GM18498 (cell line): Measurements from ENCODE around the gene CUTA.
A peak's percentile ranks its signal among the peaks of the same experiment; 100 is the strongest.

Source experiments
- ATAC-seq: cut with Tn5 transposase; IDR thresholded peaks from one replicate; pipeline ENCODE4 v1.9.1; 2021; ENCODE audit warnings: mild to moderate bottlenecking, moderate library complexity; ENCODE audit not compliant: unreplicated experiment

The CUTA gene

GRCh38 chr6:33439956-33440648, 22.2 kb upstream of the CUTA start:
- ATAC-seq = no peak

DNA sequence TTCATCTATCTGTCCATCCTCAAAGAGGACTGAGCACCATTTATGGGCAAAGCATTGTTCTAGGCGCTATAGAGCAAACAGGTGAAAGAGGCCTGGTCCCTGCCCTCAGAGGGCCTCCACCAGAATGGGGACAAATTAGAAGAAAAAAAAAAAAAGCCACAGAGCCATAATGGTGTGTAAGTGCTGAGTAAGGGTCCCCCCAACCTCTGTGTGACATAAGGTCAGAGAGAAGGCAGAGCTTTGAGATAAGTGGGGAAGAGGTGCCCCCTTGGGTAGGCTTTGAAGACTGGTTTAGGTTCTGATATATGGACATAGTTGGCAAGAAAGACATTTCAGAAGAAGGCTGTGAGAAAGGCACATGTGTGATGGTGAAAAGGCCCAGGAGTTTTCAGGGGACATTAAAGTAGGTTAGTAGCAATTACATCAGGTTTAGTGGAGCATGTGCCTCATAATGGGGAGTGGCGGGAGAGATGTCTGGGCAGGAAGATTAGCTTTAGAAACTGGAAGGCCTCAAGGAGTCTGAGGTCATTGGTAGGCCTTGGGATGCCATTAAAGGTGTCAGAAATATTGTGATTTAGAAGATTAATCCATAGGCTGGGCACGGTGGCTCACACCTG, 21.2 kb upstream of the CUTA start:
- no peak for ATAC-seq

DNA sequence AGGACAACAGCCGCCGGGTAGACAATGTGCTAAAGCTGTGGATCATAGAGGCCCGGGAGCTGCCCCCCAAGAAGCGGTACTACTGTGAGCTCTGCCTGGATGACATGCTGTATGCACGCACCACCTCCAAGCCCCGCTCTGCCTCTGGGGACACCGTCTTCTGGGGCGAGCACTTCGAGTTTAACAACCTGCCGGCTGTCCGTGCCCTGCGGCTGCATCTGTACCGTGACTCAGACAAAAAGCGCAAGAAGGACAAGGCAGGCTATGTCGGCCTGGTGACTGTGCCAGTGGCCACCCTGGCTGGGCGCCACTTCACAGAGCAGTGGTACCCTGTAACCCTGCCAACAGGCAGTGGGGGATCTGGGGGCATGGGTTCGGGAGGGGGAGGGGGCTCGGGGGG, 19.8 kb upstream of the CUTA start:
- no peak for ATAC-seq

- no peak for ATAC-seq
Observed at GRCh38 chr6:33434961-33435360, 17.1 kb upstream of the CUTA start.

DNA sequence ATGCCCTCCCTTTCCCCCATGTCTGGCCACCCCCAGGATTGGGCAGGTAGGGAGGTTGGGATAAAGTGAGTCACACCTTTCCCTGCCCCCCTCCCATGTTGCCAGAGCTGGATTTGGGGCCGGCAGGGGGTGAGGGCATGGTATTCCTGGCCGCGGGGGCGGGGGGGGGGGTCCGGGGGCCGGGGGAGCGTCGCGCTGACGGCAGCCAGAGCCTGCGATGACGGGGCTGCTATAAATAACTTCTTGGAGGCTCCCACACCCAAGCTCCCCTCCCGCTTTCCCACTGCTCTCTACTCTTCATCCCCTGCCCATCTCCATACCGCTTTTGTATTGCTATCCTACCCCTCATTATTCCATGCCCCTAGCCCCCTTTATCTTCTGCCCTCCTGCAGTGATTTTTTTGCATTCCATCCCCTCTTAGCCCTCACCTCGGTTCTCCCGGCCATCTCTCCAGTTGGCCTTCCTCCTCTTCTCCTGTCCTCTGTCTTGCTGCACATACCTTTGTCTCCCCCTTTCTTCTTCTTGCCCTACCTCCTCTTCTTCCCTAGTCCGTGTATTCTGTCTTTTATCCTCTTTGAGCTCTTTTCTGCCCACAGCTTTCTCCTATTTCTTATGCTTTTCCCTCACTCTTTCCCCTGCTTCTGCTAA, 15.8 kb upstream of the CUTA start:
- ATAC-seq = no peak

DNA sequence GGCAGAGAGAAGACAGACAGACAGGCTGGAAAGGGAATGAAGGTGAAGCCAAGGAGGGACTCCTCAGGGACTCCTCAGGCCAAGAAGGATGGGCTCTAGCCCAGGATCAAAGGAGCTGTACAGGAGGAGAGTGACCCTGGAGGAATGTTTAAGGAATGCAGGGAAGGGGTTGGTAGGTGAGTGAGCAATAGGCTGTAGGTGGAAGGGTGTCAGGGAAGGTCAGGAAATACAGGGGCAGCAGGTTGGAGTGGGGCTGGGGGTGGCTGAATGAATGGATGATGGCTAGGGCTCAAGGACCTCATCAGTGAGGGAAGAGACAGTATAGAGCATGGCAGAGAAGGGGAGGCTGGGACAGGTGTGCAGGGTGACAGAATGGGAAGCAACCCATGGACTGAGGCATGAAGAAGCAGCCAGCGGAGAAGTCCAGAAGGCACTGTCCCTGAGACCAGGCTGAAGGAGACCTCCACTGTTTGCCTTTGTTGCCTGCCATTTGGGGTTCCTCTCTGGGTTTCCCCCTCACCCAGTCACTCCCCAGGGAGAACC, 15.2 kb upstream of the CUTA start:
- ATAC-seq = no peak

GRCh38 chr6:33432546-33432945, 14.6 kb upstream of the CUTA start:
- no peak for ATAC-seq

GRCh38 chr6:33431880-33432541, 14.1 kb upstream of the CUTA start:
- ATAC-seq = no peak

GRCh38 chr6:33430991-33431879, 13.3 kb upstream of the CUTA start:
- peak; percentile 47 for ATAC-seq

- no peak for ATAC-seq
Observed at GRCh38 chr6:33430334-33430733, 12.4 kb upstream of the CUTA start.

- no peak for ATAC-seq
Observed at GRCh38 chr6:33429750-33430052, 11.8 kb upstream of the CUTA start.

DNA sequence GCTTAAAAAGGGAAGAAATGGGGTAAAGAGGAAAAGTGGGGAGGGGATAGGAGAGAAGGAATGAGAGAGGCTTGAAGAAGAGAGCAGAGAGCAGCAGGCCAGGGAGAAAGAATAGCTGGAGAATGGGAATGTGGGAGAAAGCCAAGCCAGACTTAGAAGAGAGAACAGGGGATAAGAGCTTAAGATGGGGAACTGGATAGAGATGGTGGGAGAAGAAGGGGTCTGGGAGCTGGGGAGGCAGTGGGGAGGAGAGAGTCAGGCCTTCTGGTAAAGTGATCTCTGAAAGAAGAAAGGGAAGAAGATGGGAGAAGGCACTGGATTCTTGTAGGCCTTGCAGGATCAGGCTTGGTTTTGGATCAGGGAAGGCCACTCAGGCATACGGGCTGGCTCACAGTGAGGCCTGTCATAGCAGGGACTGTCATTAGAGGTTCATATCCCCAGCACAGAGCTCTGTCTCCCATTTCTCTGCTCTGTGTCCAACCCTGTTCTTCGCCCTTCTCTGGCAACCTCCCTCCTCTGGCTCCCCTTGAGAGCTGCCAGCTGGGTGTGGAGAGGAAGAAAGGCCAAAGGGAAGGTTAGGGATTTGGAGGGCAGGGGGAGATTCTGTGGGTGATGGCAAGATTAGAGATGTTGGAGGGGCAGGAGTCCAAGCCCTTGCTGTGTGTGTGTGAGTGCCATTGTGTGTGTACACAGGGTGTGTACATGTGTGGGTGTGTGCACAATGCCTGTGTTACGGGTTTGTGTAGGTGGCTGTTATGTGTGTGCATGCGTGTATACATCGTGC, 11.3 kb upstream of the CUTA start:
- ATAC-seq = no peak

DNA sequence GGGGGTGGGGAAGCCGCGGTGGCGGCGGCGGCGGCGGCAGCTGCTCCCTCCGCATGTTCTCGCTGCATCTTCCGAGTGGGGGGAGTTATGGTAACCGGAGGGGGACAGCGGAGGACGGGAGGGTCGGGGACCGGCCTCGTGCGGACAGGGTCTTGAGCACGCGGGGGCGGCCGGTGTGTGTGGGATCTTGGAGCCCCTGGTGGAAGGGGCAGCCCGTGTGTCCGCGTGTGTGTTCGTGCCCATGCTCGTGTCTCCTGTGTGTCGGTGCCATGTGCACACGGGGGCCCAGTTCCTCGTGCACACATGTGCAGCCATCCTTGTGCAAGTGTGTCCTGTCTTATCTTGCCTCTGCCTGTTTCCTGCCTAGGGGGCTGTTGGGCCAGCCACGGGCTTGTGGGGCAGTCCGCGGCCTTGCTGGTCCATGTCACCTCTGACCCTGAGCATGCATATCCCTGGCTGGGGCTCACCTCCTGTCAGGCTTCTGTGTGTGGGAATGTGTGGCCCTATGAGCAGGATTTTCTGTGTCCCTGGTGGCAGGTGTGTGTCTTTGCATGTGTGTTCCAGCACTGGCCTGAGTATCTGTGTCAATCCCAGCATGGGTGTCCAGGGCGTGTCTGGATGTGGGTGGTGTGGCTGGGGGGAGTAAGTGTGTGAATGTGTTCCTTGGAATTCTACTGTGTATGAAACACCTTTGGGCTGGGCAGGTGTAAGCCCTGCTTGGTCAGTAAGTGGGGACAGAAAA, 10.5 kb upstream of the CUTA start:
- no peak for ATAC-seq

- no peak for ATAC-seq
Observed at GRCh38 chr6:33427585-33428223, 9.8 kb upstream of the CUTA start.

- ATAC-seq = no peak
Observed at GRCh38 chr6:33426590-33427511, 8.9 kb upstream of the CUTA start.

- ATAC-seq = peak; percentile 44
Observed at GRCh38 chr6:33425668-33426577, 8.0 kb upstream of the CUTA start.
